NCI-H510A treated with DMSO at 0.1 percent for 48 hours (cell line): ENCODE results near the gene ATG3.
"Not testable (repeated sequence)": the region's sequence is repeated elsewhere in the genome, so short reads cannot be mapped to it uniquely, and the experiment has no call there.

Source experiments
- DNase-seq: peaks from one replicate; lab custom pipeline; 2025; lab: John Stamatoyannopoulos, UW

The ATG3 gene

DNA sequence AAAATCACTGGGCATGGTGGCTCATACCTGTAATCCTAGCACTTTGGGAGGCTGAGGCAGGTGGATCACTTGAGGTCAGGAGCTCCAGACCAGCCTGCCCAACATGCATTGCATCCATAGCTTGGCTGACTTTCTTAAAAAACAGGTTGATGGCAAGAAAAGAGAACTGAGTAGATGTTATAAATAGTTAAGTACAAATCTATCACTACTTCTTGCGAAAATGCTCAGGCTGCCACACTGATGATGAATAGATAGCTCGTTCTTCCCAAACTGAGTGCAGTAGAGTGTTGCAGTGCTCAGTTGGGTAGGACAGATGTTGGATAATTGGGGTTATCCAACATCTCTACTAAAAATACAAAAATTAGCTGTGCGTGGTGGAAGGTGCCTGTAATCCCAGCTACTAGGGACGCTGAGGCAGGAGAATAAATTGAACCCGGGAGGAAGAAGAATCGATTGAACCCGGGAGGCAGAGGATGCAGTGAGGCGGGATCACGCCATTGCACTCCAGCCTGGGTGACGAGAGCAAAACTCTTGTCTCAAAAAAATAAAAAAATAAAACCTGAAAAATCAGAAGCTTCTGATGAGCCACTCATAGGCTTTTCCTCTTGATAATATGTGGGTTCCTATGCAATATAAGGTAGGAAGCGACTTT lies 63.7 kb downstream of the ATG3 start:
- no peak for DNase-seq

DNA sequence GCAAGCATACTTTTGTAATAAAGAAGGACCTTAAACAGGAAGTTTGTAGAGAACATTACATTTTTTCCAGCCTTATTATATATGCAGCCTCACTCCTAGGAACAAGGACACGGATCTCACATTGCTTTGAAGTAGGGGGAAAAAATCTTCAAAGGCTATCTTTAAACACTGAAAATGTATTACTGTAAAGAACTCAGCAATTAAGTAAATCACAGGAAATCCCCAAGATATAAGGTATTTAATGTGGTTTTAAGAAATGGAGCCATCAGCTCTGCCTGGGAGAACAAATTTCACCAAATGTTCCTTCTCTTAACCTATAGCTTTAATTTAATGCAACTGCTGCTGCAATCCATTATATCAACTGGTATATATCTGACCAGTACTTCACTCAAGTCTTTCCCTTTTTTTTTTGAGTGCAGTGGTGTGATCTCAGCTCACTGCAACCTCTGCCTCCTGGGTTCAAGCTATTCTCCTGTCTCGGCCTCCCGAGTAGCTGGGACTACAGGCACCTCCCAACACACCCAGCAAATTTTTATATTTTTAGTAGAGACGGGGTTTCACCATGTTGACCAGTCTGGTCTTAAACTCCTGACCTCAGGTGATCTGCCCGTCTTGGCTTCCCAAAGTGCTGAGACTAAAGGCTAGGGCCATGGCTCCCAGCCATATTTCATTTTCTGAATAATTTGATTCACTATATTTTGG lies 65.2 kb downstream of the ATG3 start:
- no peak for DNase-seq

DNA sequence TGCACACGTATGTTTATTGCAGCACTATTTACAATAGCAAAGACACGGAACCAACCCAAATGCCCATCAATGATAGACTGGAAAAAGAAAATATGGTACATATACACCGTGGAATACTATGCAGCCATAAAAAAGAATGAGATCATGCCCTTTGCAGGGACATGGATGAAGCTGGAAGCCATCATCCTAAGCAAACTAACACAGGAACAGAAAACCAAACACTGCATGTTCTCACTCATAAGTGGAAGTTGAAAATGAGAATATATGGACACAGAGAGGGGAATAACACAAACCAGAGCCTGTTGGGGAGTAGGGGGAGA lies 67.4 kb downstream of the ATG3 start:
- not testable (repeated sequence) for DNase-seq

DNA sequence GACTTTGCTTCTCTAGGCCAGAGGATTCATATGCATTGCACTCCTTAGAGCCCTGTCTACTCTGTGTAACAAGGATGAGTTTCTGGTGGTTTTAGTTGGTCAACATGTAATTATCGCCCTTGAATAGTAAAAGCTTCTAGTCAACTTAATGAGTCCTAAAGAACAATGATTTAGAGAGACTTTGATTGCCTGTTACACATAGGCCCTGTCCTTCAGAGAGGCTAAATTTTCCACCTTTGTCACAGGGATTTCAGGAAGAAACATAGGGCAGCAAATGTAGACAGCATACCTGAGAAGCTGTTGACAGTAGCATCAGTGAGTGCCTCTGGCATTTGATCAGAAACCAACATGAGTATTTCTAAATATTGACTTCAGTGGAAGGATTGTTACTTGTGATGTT lies 69.6 kb downstream of the ATG3 start:
- DNase-seq: no peak

DNA sequence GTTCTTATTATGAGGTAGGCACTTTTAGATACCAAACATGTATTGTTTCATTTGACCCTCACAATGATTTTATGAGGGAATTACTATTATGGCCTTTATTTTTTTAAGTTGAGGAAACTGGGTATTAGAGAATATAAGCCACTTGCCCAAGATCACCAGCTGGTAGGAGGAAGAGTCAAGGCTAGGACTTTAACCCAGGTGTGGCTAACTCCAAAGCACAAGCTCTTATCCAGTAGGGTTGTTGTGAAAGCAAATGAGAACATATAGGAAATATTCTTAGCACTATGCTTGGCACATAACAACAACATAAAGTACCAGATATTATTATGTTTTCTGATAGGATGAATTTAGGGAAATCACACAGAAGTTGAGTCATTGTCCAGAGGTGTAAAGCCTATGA lies 70.4 kb downstream of the ATG3 start:
- no peak for DNase-seq

DNA sequence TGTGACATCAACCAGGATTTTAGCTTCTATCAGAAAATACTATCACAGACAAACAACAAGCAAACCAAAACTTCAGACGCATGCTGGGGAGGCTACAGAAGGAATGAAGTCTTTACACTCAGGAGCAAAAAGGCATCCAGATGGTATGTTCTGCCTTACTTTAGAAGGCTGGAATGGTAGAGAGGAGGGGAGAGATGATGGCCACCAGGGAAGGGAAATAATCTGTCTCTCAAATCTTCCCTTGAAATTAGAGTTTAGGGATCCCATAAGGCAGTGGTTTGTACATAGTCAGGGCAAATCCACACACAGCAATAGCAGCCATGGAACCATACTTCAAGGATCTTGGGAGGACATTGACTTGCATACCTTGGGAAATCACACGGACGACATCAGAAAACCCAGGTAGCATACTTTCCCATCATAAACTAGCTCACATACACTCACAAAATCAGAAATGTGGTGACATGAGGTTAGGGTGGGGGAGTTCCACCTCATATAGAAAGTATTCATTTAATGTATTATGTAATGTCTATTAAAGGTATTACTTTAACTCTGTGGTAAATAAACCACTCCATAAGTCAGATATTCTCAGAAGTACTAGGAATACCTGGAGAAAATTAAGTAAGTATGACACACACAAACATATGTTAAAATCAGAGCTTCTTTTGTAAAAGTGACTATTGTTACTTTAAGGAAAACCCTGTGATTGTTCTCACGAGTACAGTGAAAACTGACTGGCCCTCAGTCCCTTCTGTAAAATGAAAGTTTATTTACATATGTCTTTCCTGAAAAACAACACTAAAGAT lies 71.9 kb downstream of the ATG3 start:
- DNase-seq: no peak

DNA sequence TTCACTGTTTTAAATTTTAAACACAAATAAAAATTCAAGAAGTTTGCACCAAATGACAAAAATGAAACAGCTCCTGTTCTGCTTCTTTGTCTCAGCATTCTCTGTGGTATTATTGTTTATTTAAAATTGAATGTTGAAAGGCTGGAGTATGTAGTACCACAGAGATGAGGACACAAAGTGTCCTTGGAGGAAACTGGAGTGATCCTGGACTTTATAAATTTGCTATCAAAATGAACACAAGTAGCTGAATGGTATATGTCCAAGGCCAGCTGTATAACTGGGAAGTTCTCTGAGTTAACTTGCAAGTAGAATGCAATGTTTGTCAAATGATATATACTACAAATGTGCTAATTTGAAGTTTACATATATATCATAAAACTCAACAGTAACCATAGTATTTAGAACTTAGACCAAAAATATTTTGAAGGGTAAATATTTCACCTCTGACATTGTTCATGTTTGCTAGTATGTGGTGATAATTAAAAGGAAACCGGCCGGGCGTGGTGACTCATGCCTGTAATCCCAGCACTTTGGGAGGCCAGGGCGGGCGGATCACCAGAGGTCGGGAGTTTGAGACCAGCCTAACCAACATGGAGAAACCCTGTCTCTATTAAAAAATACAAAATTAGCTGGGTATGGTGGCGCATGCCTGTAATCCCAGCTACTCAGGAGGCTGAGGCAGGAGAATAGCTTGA lies 74.8 kb downstream of the ATG3 start:
- DNase-seq: no peak

DNA sequence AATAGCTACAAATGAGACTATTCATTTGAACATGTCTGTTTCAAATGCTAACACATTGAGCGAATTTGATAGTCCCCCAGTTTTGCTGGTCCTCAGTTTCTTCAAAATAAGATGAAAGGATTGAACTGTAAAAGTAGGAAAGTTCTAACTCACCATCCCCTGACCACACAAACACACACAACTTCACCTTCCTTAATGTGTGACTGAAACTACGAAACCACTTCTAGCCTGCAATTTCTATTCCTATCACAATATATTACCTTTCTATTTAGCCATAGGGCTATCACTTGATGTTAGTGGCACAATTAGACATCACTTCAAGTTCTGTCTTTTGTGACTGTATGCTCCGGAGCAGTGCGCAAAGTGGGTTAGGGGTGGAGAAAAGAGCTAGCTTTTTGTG lies 77.4 kb downstream of the ATG3 start:
- DNase-seq: no peak

DNA sequence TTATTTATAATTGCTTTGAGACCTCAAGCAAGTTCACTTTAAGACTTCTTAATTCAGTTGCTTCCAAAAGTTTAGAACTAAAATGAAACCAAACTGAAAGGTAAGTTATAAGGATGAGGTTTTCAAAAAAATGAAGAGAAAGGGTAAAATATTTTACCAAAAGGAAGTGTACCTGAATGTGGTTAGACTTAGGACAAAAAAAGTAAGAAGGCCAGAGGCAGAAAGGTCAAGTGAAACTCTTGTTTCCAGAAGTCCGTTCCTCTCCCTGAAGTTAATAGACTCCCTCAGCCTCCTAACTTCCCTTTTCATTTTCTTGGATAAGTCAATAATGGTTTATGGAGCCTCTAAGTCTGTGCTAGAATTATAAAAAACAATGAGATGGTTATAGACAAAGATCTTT lies 79.1 kb downstream of the ATG3 start:
- DNase-seq: no peak
